IMR-90 (cell line): ENCODE data around the gene OSBPL3. TPM values are rescaled to one million over a fixed set of nuclear protein-coding genes. Genes with fewer than 3 reads are reported as not detected.
A peak's percentile ranks its signal among the peaks of the same experiment; 100 is the strongest.

ENCODE experiments used
- ATAC-seq: fragments of 200-7000 bp; cut with Tn5 transposase; 2 replicates; pipeline ENCODE4 v1.9.1; 2020; ENCODE audit warnings: low read depth, mild to moderate bottlenecking, moderate library complexity
- BruUV-seq: library from RNA; stranded (reverse); fragments of 400-500 nt; replicated peaks from 2 replicates; lab custom pipeline; 2021; lab: Mats Ljungman, UMichigan
- CTCF ChIA-PET: fragments of 300-600 bp; formaldehyde crosslinking; extraction: SDS; loops from one replicate; lab custom pipeline; 2021; ENCODE audit warnings: antibody characterized with exemption; lab: Yijun Ruan, JAX
- POLR2A ChIA-PET: fragments of 300-600 bp; sonication (Branson Sonifier 250); formaldehyde crosslinking; loops from one replicate; lab custom pipeline; 2022; ENCODE audit warnings: antibody characterized with exemption; ENCODE audit not compliant: unreplicated experiment; lab: Charles Lee
- DNase-seq: peaks from one replicate; pipeline ENCODE4 v3.0.0; 2013
- H2AFZ ChIP-seq: replicated peaks from 2 replicates; pipeline ENCODE3; 2013; ENCODE audit warnings: low read length, mild to moderate bottlenecking; ENCODE audit not compliant: poor library complexity
- H2AK5ac ChIP-seq: 2 replicates; pipeline ENCODE4 v1.6.1; 2013; ENCODE audit warnings: low read depth, low read length, inconsistent platforms
- H2AK9ac ChIP-seq: replicated peaks from 2 replicates; pipeline ENCODE3; 2013; ENCODE audit warnings: mild to moderate bottlenecking, low read depth, low read length, moderate library complexity; ENCODE audit not compliant: poor library complexity
- H2BK120ac ChIP-seq: 2 replicates; pipeline ENCODE4 v1.6.1; 2013; ENCODE audit warnings: low read depth, low read length, inconsistent platforms
- H2BK15ac ChIP-seq: 3 replicates; pipeline ENCODE4 v1.6.1; 2013; ENCODE audit warnings: low read depth, low read length, inconsistent platforms
- H2BK20ac ChIP-seq: 2 replicates; pipeline ENCODE4 v1.6.1; 2013; ENCODE audit warnings: low read depth, mild to moderate bottlenecking, inconsistent platforms, low read length, moderate library complexity
- H2BK5ac ChIP-seq: 2 replicates; pipeline ENCODE4 v1.6.1; 2013; ENCODE audit warnings: mild to moderate bottlenecking, low read depth, low read length, inconsistent platforms; ENCODE audit not compliant: poor library complexity, severe bottlenecking
- H3K14ac ChIP-seq: replicated peaks from 2 replicates; pipeline ENCODE4 v1.6.1; 2013; ENCODE audit warnings: low read depth, low read length, inconsistent platforms
- H3K18ac ChIP-seq: 2 replicates; pipeline ENCODE4 v1.6.1; 2013; ENCODE audit warnings: low read depth, low read length, control low read depth
- H3K23ac ChIP-seq: 2 replicates; pipeline ENCODE4 v1.6.1; 2013; ENCODE audit warnings: low read depth, low read length, inconsistent platforms
- H3K27ac ChIP-seq: 2 replicates; pipeline ENCODE4 v1.5.1; 2013; ENCODE audit warnings: mild to moderate bottlenecking, control low read depth, low read length; ENCODE audit not compliant: insufficient read depth
- H3K27me3 ChIP-seq: 2 replicates; pipeline ENCODE4 v1.6.1; 2013; ENCODE audit warnings: low read length; ENCODE audit not compliant: control insufficient read depth, insufficient read depth
- H3K36me3 ChIP-seq: 2 replicates; pipeline ENCODE4 v1.6.1; 2013; ENCODE audit warnings: low read length, mixed read lengths; ENCODE audit not compliant: control insufficient read depth, insufficient read depth
- H3K4ac ChIP-seq: 2 replicates; pipeline ENCODE4 v1.6.1; 2013; ENCODE audit warnings: low read depth, low read length, inconsistent platforms
- H3K4me1 ChIP-seq: 2 replicates; pipeline ENCODE4 v1.6.1; 2013; ENCODE audit warnings: low read length, mixed read lengths; ENCODE audit not compliant: control insufficient read depth, insufficient read depth
- H3K4me2 ChIP-seq: 2 replicates; pipeline ENCODE4 v1.6.1; 2013; ENCODE audit warnings: low read depth, mild to moderate bottlenecking, control low read depth, low read length, moderate library complexity
- H3K4me3 ChIP-seq: 2 replicates; pipeline ENCODE4 v1.5.1; 2013; ENCODE audit warnings: low read depth, mild to moderate bottlenecking, control low read depth, low read length, moderate library complexity; ENCODE audit not compliant: insufficient read depth
- H3K56ac ChIP-seq: 2 replicates; pipeline ENCODE4 v1.6.1; 2013; ENCODE audit warnings: low read length, inconsistent platforms; ENCODE audit not compliant: insufficient read depth; ENCODE audit errors: extremely low read depth
- H3K79me1 ChIP-seq, 2 experiments: 2 replicates each; pipeline ENCODE4 v1.6.1; 2013; ENCODE audit warnings: low read length in 2 of 2, inconsistent platforms in 1 of 2, low read depth in 1 of 2
- H3K9ac ChIP-seq: 2 replicates; pipeline ENCODE4 v1.6.1; 2013; ENCODE audit warnings: low read depth, low read length, control low read depth
- H3K9me1 ChIP-seq: 2 replicates; pipeline ENCODE4 v1.6.1; 2013; ENCODE audit warnings: low read length, inconsistent platforms; ENCODE audit not compliant: insufficient read depth
- H3K9me3 ChIP-seq: 2 replicates; pipeline ENCODE4 v1.6.1; 2013; ENCODE audit warnings: low read length; ENCODE audit not compliant: control insufficient read depth, insufficient read depth
- H4K20me1 ChIP-seq: 2 replicates; pipeline ENCODE4 v1.6.1; 2013; ENCODE audit warnings: low read length, inconsistent platforms; ENCODE audit not compliant: insufficient read depth
- H4K5ac ChIP-seq: 2 replicates; pipeline ENCODE4 v1.6.1; 2013; ENCODE audit warnings: mild to moderate bottlenecking, low read depth, low read length, control low read depth
- H4K8ac ChIP-seq, 2 experiments: 2 replicates each; pipeline ENCODE4 v1.6.1; 2013; ENCODE audit warnings: low read depth in 2 of 2, low read length in 2 of 2, control low read depth in 1 of 2, inconsistent platforms in 1 of 2
- H4K91ac ChIP-seq: 2 replicates; pipeline ENCODE4 v1.6.1; 2013; ENCODE audit warnings: low read depth, low read length, inconsistent platforms; ENCODE audit not compliant: insufficient read depth
- CEBPB ChIP-seq: IDR thresholded peaks from 2 replicates; pipeline ENCODE4 v1.6.1; 2012; ENCODE audit warnings: low read depth, low read length, improper control_type of control experiment
- FOS ChIP-seq: fragments of 150-350 bp; IDR thresholded peaks from 2 replicates; pipeline ENCODE4 v1.6.1; 2016; ENCODE audit warnings: low read depth, low read length
- dilution Hi-C: fragments of 300-500 bp; cut with HindIII; formaldehyde crosslinking; loops from one replicate; pipeline ENCODE4 v1.14.3; 2018; ENCODE audit warnings: low sequenced_read_pairs; ENCODE audit not compliant: unreplicated experiment
- in situ Hi-C: fragments of 300-500 bp; cut with MboI; formaldehyde crosslinking; loops from 3 replicates; pipeline ENCODE4 v1.14.3; 2019; ENCODE audit warnings: low sequenced_read_pairs, inconsistent platforms, mixed read lengths
- intact Hi-C: fragments of 100-400 bp; cut with micrococcal nuclease; formaldehyde crosslinking; loops from 2 replicates; pipeline ENCODE4 v1.10.0; 2022
- polyA plus RNA-seq, 3 experiments: library from polyadenylated mRNA; depleted of rRNA; stranded (reverse); fragments of >200 nt; gene quantifications; 2 replicates each; pipeline ENCODE4 v1.2.3, GENCODE V29; 2012; ENCODE audit warnings: low replicate concordance in 1 of 3
- total RNA-seq: library from RNA; depleted of rRNA; stranded (reverse); fragments of >200 nt; gene quantifications from 2 replicates; pipeline ENCODE4 v1.2.3, GENCODE V29; 2012

OSBPL3 gene
- total and polyA plus RNA-seq, 2 of the 4 experiments (the other 2 are of a cell fraction): 18.0 to 29.9 TPM

- H2AK9ac ChIP-seq: no peak overlapping the region
- intact Hi-C loops: no loop called here
- no peak overlapping the region for H2BK120ac ChIP-seq
- no peak overlapping the region for H4K91ac ChIP-seq
- peaks cover 5% of the 10 kb centered on the region for H3K9me1 ChIP-seq
- peak; percentile 46 for DNase-seq
- H2AK5ac ChIP-seq: no peak overlapping the region
- no peak overlapping the region for H2BK15ac ChIP-seq
- no peak overlapping the region for H2BK20ac ChIP-seq
- H3K9me3 ChIP-seq: no peaks in the 10 kb centered on the region
- H3K4me2 ChIP-seq: no peak overlapping the region
- no peak overlapping the region for H3K56ac ChIP-seq
- no peak overlapping the region for H4K8ac ChIP-seq
- H3K79me1 ChIP-seq: peaks cover 0 to 6% of the 10 kb centered on the region in 2 experiments; a peak in 2 of 4 replicates
- H3K27ac ChIP-seq: no peak overlapping the region
- H3K14ac ChIP-seq: no peak overlapping the region
- H2BK5ac ChIP-seq: no peak overlapping the region
- POLR2A ChIA-PET: no interaction called here
- CTCF ChIA-PET: no interaction called here
- H4K5ac ChIP-seq: no peak overlapping the region
- in situ Hi-C loops: no loop called here
- H3K4ac ChIP-seq: no peak overlapping the region
- TF ChIP-seq CEBPB: no peak
- TF ChIP-seq FOS: peak; percentile 14; the same call in 1 of the 2 replicates
- H3K27me3 ChIP-seq: no peaks in the 10 kb centered on the region
- ATAC-seq: no peak
- H2AFZ ChIP-seq: no peak overlapping the region
- H3K23ac ChIP-seq: no peak overlapping the region
- no TSS peak for BruUV-seq
- H3K4me3 ChIP-seq: no peak overlapping the region
- H3K36me3 ChIP-seq: peaks cover 5% of the 10 kb centered on the region
- H3K4me1 ChIP-seq: peaks cover 4% of the 10 kb centered on the region
- no peak overlapping the region for H3K18ac ChIP-seq
- dilution Hi-C loops: no loop called here
- H4K20me1 ChIP-seq: no peaks in the 10 kb centered on the region
- no peak overlapping the region for H3K9ac ChIP-seq
Observed at GRCh38 chr7:24840563-24840962, 139.4 kb downstream of the OSBPL3 start.
